Breast epithelium (tissue), 3 donors: ENCODE data around the gene RDH14.

Source experiments
- CTCF ChIP-seq, 3 donors: fragments of 450-650 bp; IDR thresholded peaks; one replicate each; pipeline ENCODE4 v1.5.1; 2016 to 2017; ENCODE audit warnings: antibody characterized with exemption in 3 of 3, mild to moderate bottlenecking in 3 of 3, moderate library complexity in 3 of 3
- POLR2A ChIP-seq: fragments of 450-650 bp; IDR thresholded peaks from one replicate; pipeline ENCODE4 v1.6.1; 2016; ENCODE audit warnings: antibody characterized with exemption, mild to moderate bottlenecking, moderate library complexity

- no peak for TF ChIP-seq CTCF (IDR thresholded peaks at IDR 0.05)
- TF ChIP-seq POLR2A, result no peak
Observed at GRCh38 chr2:18588049-18588448, 27.6 kb upstream of the RDH14 start.
